ENCODE results near the gene HTT. TPM values are rescaled to one million over a fixed set of nuclear protein-coding genes. Genes with fewer than 3 reads are reported as not detected.

The HTT gene
- total and polyA plus RNA-seq, 2 of the 8 experiments (the other 6 are each of a cell fraction or from before 2014, with no cell fraction given) = 24.0 to 71.0 TPM

DNA sequence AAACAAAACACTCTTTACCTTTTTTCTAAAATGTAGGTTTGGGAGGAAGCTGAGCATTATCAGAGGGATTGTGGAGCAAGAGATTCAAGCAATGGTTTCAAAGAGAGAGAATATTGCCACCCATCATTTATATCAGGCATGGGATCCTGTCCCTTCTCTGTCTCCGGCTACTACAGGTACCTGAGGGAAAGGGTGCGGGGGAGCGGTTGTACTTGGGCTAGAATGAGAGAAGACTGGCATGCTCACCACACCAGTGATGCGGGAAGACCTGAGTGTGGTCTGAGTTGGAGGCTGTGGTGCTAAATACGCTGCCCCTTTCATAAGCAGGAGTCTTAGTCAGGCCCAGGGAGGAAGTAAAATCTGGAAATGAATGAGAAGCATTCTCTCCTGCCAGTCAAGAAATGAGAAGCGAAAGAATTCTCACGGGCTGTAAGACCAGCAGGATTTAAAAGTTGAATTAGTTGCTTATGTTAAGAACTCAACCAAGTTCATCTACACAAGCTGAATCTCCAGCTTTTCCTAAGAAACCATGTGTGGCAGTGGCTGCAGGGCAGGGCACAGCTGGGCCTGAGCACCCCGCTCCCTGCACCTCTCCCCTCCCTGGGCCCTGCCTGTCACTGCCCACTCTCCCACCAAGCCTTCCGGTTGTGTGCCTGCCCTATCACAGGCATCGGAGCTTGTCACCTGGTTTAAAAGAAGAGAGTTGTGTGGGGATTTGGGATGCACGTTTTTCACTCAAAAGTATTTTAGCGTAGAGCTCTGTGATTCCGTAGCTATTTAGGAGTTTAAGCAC, 149.7 kb downstream of the HTT start:
- no peak overlapping the region for H3K27ac ChIP-seq (ENCODE audit: low read depth, low read length)
- TF ChIP-seq TCF12 (IDR thresholded peaks at IDR 0.05; ENCODE audit: low read depth, low read length) (no peak), EP300 (IDR thresholded peaks at IDR 0.05; ENCODE audit: borderline replicate concordance in 1 of 2, low read depth in 2 of 2, low read length in 2 of 2) (no peak), HDAC2 (IDR thresholded peaks at IDR 0.05; ENCODE audit: borderline replicate concordance in 1 of 2, low read depth in 2 of 2, low read length in 2 of 2) (no peak), ASH2L (IDR thresholded peaks at IDR 0.05; ENCODE audit: low read length) (no peak), RAD21 (IDR thresholded peaks at IDR 0.05 in 1 of 2, conservative IDR thresholded peaks at IDR 0.05 in 1 of 2; ENCODE audit: low read depth in 2 of 2, low read length in 2 of 2) (no peak), GTF2F1 (IDR thresholded peaks at IDR 0.05; ENCODE audit: borderline replicate concordance, low read depth, low read length) (no peak), RXRA (IDR thresholded peaks at IDR 0.05; ENCODE audit: insufficient read depth, low read depth, low read length) (no peak), SAP30 (IDR thresholded peaks at IDR 0.05; ENCODE audit: insufficient read depth, insufficient replicate concordance, low read length) (no peak), ZNF274 (IDR thresholded peaks at IDR 0.05; ENCODE audit: borderline replicate concordance, extremely low read depth, low read length) (no peak), POLR2A (IDR thresholded peaks at IDR 0.05; ENCODE audit: control extremely low read depth in 1 of 2, low read depth in 2 of 2, low read length in 2 of 2) (no peak), TBP (IDR thresholded peaks at IDR 0.05; ENCODE audit: low read depth, low read length) (no peak), SP4 (IDR thresholded peaks at IDR 0.05; ENCODE audit: low read length) (no peak)
- FAIRE-seq = no peak
- peaks cover 0 to 3% of the 10 kb centered on the region in 2 experiments; a peak in 1 of 4 replicates for H3K9me3 ChIP-seq (ENCODE audit: insufficient read depth in 2 of 2, low read depth in 1 of 2, low read length in 1 of 2)
- no peak overlapping the region for H3K23ac ChIP-seq (ENCODE audit: insufficient read length)
- H3K79me1 ChIP-seq (ENCODE audit: low read depth, low read length) = no peaks in the 10 kb centered on the region; the same call in 1 of the 2 replicates
- no peaks in the 10 kb centered on the region for H3K79me2 ChIP-seq (ENCODE audit: control insufficient read depth in 1 of 2, insufficient read depth in 2 of 2, low read length in 2 of 2)
- no peak overlapping the region for H2BK5ac ChIP-seq (ENCODE audit: low read depth, low read length)
- H3K4me3 ChIP-seq (ENCODE audit: extremely low read depth in 1 of 4, insufficient read depth in 2 of 4, low read depth in 3 of 4, low read length in 4 of 4) = no peak overlapping the region
- no peak overlapping the region for H2BK15ac ChIP-seq (ENCODE audit: low read length)
- ChIA-PET CTCF (ENCODE audit: partially characterized antibody) (interaction anchor here (0.6 to 2.7 kb wide), 8 partner anchors 9 to 290 kb away, joined by 3 to 9 read pairs (median 4); no protein-coding TSS in a partner anchor), POLR2A (ENCODE audit: partially characterized antibody) (no interaction called here)
- H2AK5ac ChIP-seq (ENCODE audit: low read depth, low read length) = no peak overlapping the region
- no peaks in the 10 kb centered on the region for H3K27me3 ChIP-seq (replicated peaks in 1 of 4; ENCODE audit: control insufficient read depth in 3 of 4, extremely low read depth in 1 of 4, insufficient read depth in 3 of 4, low read length in 3 of 4)
- no peak overlapping the region for H3K56ac ChIP-seq (replicated peaks; ENCODE audit: insufficient read length, low read depth, low read length)
- no peak overlapping the region for H2BK12ac ChIP-seq (ENCODE audit: low read depth, low read length)
- peaks cover 13 to 57% (median 38%) of the 10 kb centered on the region in 4 experiments for H3K36me3 ChIP-seq (ENCODE audit: control insufficient read depth in 2 of 4, insufficient read depth in 4 of 4, low read length in 3 of 4)
- no peaks in the 10 kb centered on the region for H3K4me1 ChIP-seq (replicated peaks in 1 of 4; ENCODE audit: control insufficient read depth in 3 of 4, insufficient read depth in 4 of 4, low read length in 3 of 4)
- 91% methylated on average over 13 of the region's 13 CpGs; no CpG with 5 or more reads in 1 of the 2 experiments for WGBS, 2 experiments (ENCODE audit: extremely low coverage in 1 of 2, insufficient coverage in 1 of 2, insufficient read length in 1 of 2, insufficient replicate concordance in 2 of 2, low coverage in 1 of 2, low lambda C conversion rate in 2 of 2, missing lambda C conversion rate in 1 of 2)
- no peak overlapping the region for H4K8ac ChIP-seq (ENCODE audit: extremely low read depth, insufficient read depth, low read length)
- DNase-seq (ENCODE audit: low read depth in 1 of 2, low spot score in 2 of 2) = no peak
- H2BK20ac ChIP-seq (ENCODE audit: low read length) = no peak overlapping the region
- no peak overlapping the region for H3K14ac ChIP-seq (ENCODE audit: insufficient read length)
- H3K9ac ChIP-seq (replicated peaks in 1 of 4; ENCODE audit: extremely low read depth in 1 of 4, low read depth in 3 of 4, low read length in 3 of 4) = no peak overlapping the region
- no peak overlapping the region for H4K5ac ChIP-seq (ENCODE audit: insufficient read length, low read depth, low read length)
- no peak overlapping the region for H4K91ac ChIP-seq (replicated peaks; ENCODE audit: insufficient read length, low read length)
- H3K4me2 ChIP-seq (ENCODE audit: insufficient read depth in 1 of 2, low read depth in 2 of 2, low read length in 2 of 2) = no peak overlapping the region
- H3K23me2 ChIP-seq (ENCODE audit: low read depth, low read length) = no peaks in the 10 kb centered on the region; the same call in 1 of the 2 replicates
- H3K4ac ChIP-seq (replicated peaks; ENCODE audit: insufficient read length, low read depth, low read length) = no peak overlapping the region
- H4K20me1 ChIP-seq (replicated peaks in 1 of 2; ENCODE audit: control insufficient read depth in 1 of 2, insufficient read depth in 2 of 2, low read length in 2 of 2) = peaks cover 5 to 8% of the 10 kb centered on the region in 2 experiments
- no peak overlapping the region for H2AFZ ChIP-seq (ENCODE audit: low read length)
- H3K18ac ChIP-seq (ENCODE audit: extremely low read depth, low read length) = no peak overlapping the region
- no peak overlapping the region for H2BK120ac ChIP-seq (replicated peaks; ENCODE audit: low read depth, low read length)
